Mesenchymal stem cell (in vitro differentiated cells and primary cell): Measurements from ENCODE around the gene ERFL.
"Not testable (repeated sequence)": the region's sequence is repeated elsewhere in the genome, so short reads cannot be mapped to it uniquely, and the experiment has no call there.

Experiments
- DNase-seq: peaks from one replicate; pipeline ENCODE4 v3.0.0-alpha.2; 2013
- H2AFZ ChIP-seq: one replicate; pipeline ENCODE4 v1.6.1; 2013; ENCODE audit warnings: low read depth, mild to moderate bottlenecking, control low read depth, inconsistent platforms, low read length, moderate library complexity
- H2AK5ac ChIP-seq: 2 replicates; pipeline ENCODE4 v1.6.1; 2013; ENCODE audit warnings: low read length, moderate library complexity, mild to moderate bottlenecking, inconsistent platforms; ENCODE audit not compliant: severe bottlenecking
- H2BK120ac ChIP-seq: one replicate; pipeline ENCODE4 v1.6.1; 2013; ENCODE audit warnings: low read depth, mild to moderate bottlenecking, inconsistent platforms, low read length, moderate library complexity
- H2BK12ac ChIP-seq, 2 experiments: one replicate each; pipeline ENCODE4 v1.6.1; 2013; ENCODE audit warnings: inconsistent platforms in 2 of 2, low read length in 2 of 2, mild to moderate bottlenecking in 2 of 2, moderate library complexity in 2 of 2, control low read depth in 1 of 2
- H2BK15ac ChIP-seq: one replicate; pipeline ENCODE4 v1.6.1; 2013; ENCODE audit warnings: mild to moderate bottlenecking, low read depth, inconsistent platforms; ENCODE audit not compliant: poor library complexity, severe bottlenecking
- H2BK5ac ChIP-seq: 2 replicates; pipeline ENCODE4 v1.6.1; 2013; ENCODE audit warnings: low read depth, mild to moderate bottlenecking, low read length, control low read depth, inconsistent platforms; ENCODE audit not compliant: poor library complexity, severe bottlenecking
- H3K14ac ChIP-seq, 2 experiments: one replicate each; pipeline ENCODE4 v1.6.1; 2013; ENCODE audit warnings: inconsistent platforms in 2 of 2, low read length in 2 of 2, control low read depth in 1 of 2, mild to moderate bottlenecking in 1 of 2, moderate library complexity in 1 of 2
- H3K18ac ChIP-seq, 2 experiments: one replicate each; pipeline ENCODE4 v1.6.1; 2013; ENCODE audit warnings: inconsistent platforms in 2 of 2, low read length in 2 of 2, control low read depth in 1 of 2, low read depth in 1 of 2, mild to moderate bottlenecking in 1 of 2
- H3K23ac ChIP-seq, 2 experiments: one replicate each; pipeline ENCODE4 v1.6.1; 2013; ENCODE audit warnings: inconsistent platforms in 2 of 2, low read length in 2 of 2, mild to moderate bottlenecking in 2 of 2, moderate library complexity in 2 of 2, control low read depth in 1 of 2
- H3K27ac ChIP-seq: 2 replicates; pipeline ENCODE4 v1.5.1; 2013; ENCODE audit warnings: mild to moderate bottlenecking, moderate library complexity, low read length, control low read depth, inconsistent platforms; ENCODE audit not compliant: poor library complexity, severe bottlenecking
- H3K27me3 ChIP-seq, 2 experiments: 2 replicates each; pipeline versions ENCODE4 v1.6.1 to v1.7.0; 2013; ENCODE audit warnings: low read length in 2 of 2, mild to moderate bottlenecking in 2 of 2, moderate library complexity in 2 of 2, control low read depth in 1 of 2, inconsistent platforms in 1 of 2; ENCODE audit not compliant: control insufficient read depth in 1 of 2, insufficient read depth in 1 of 2
- H3K36me3 ChIP-seq, 2 experiments: 2 replicates each; pipeline versions ENCODE4 v1.6.1 to v1.7.0; 2013; ENCODE audit warnings: low read length in 2 of 2, control low read depth in 1 of 2, inconsistent platforms in 1 of 2, low read depth in 1 of 2, mild to moderate bottlenecking in 1 of 2; ENCODE audit not compliant: insufficient read depth in 2 of 2, control insufficient read depth in 1 of 2
- H3K4ac ChIP-seq, 2 experiments: one replicate each; pipeline ENCODE4 v1.6.1; 2013; ENCODE audit warnings: inconsistent platforms in 2 of 2, low read length in 2 of 2, mild to moderate bottlenecking in 2 of 2, moderate library complexity in 2 of 2, control low read depth in 1 of 2, low read depth in 1 of 2
- H3K4me1 ChIP-seq: 2 replicates; pipeline ENCODE4 v1.6.1; 2013; ENCODE audit warnings: low read depth, low read length, control low read depth; ENCODE audit not compliant: control insufficient read depth, insufficient read depth
- H3K4me2 ChIP-seq: 2 replicates; pipeline ENCODE4 v1.6.1; 2013; ENCODE audit warnings: low read length, mild to moderate bottlenecking, inconsistent platforms; ENCODE audit not compliant: poor library complexity, severe bottlenecking
- H3K4me3 ChIP-seq, 2 experiments: 2 replicates each; pipeline versions ENCODE4 v1.5.1 to v1.7.0; 2013; ENCODE audit warnings: low read length in 2 of 2, mild to moderate bottlenecking in 2 of 2, control low read depth in 1 of 2, low read depth in 1 of 2; ENCODE audit not compliant: insufficient read depth in 1 of 2
- H3K79me1 ChIP-seq: replicated peaks from 2 replicates; pipeline ENCODE4 v1.6.1; 2013; ENCODE audit warnings: mild to moderate bottlenecking, control low read depth, low read length, inconsistent platforms; ENCODE audit not compliant: poor library complexity, severe bottlenecking
- H3K9ac ChIP-seq: 2 replicates; pipeline ENCODE4 v1.7.0; 2013; ENCODE audit warnings: mild to moderate bottlenecking, low read length, moderate library complexity
- H3K9me3 ChIP-seq: 2 replicates; pipeline ENCODE4 v1.7.0; 2013; ENCODE audit warnings: mild to moderate bottlenecking, low read length; ENCODE audit not compliant: control insufficient read depth
- H4K8ac ChIP-seq: one replicate; pipeline ENCODE4 v1.6.1; 2013; ENCODE audit warnings: inconsistent platforms, mild to moderate bottlenecking, low read length, moderate library complexity
- H4K91ac ChIP-seq: one replicate; pipeline ENCODE4 v1.6.1; 2013; ENCODE audit warnings: mild to moderate bottlenecking, low read length, inconsistent platforms
- WGBS: methylation state at CpG from one replicate; pipeline ENCODE4 v1.1.7; 2013; ENCODE audit warnings: mixed read lengths; 5-methylcytosine and 5-hydroxymethylcytosine counted together

ERFL gene

DNA sequence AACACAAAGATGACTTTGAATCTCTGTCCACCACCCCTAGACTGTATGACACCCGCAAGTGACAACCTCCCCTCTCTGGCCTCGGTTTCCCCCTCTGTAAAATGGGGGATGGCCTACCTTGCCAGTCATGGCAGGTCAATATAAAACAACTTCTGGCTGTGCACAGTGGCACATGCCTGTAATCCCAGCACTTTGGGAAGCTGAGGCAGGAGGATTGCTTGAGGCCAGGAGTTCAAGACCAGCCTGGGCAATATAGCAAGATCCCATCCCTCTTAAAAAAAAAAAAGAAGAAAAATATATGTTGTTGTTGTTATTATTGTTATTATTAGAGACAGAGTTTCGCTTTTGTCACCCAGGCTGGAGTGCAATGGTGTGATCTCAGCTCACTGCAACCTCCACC is 52.3 kb downstream of the ERFL start:
- not testable (repeated sequence) for H3K14ac ChIP-seq, H3K27ac ChIP-seq, H3K4me2 ChIP-seq, H2BK120ac ChIP-seq, H4K8ac ChIP-seq, DNase-seq, H3K23ac ChIP-seq, H3K9ac ChIP-seq, H2AK5ac ChIP-seq, H3K79me1 ChIP-seq, H4K91ac ChIP-seq, H2BK15ac ChIP-seq, H2BK5ac ChIP-seq, H3K9me3 ChIP-seq, H3K4ac ChIP-seq, H2AFZ ChIP-seq, H3K18ac ChIP-seq, H3K4me3 ChIP-seq, H2BK12ac ChIP-seq, H3K4me1 ChIP-seq
- 80% methylated on average over 3 of the region's 3 CpGs for WGBS
- Histone ChIP-seq H3K36me3 (peaks cover 21 to 23% of the 10 kb centered on the region in 2 experiments), H3K27me3 (peaks cover 15 to 23% of the 10 kb centered on the region in 2 experiments)

DNA sequence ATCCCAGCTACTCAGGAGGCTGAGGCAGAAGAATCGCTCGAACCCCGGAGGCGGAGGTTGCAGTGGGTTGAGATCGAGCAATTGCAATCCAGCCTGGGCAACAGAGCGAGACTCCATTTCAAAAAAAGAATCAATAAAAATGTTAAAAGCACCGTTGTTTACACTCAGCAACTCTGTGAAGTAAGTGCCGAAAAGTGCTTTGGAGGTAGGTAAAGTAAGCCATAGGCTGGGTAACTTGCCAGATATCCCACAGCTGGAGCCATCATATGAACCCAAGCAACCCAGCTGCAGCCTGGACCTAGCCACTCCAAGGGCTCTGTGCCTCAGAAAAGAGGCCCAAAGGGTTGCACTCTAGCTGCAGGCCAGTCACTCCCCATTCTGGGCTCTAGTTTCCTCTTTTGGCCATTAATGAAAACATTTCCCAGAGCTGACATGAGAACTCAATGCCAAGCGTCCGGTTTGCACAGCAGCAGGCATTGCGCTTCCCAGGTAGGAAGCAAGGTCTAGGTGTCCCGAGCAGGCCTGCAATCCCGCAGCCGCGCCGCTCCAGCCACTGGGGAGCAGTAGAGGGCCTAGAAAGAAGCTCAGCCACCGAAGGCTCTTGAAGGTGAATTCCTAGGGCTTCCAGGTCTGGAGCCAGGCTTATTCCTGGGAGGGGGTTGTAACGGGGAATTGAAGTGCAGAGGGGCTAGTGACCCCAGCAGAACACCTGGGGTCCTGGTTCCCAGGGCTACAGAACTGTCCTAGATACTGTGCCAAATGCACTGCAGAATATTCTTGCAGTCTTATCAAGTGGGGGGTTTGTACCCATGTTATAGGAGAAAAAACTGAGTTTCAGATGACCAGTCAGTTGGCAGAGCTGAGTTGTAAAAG is 55.2 kb downstream of the ERFL start:
- no peak overlapping the region for H3K14ac ChIP-seq
- H3K9ac ChIP-seq = no peak overlapping the region
- H4K91ac ChIP-seq = no peak overlapping the region
- DNase-seq = peak; percentile 70
- peak overlapping the region; percentile 29 for H3K27ac ChIP-seq
- H3K4me1 ChIP-seq = peaks cover 13% of the 10 kb centered on the region
- no peak overlapping the region for H2BK5ac ChIP-seq
- no peak overlapping the region for H3K4me3 ChIP-seq
- no peak overlapping the region for H3K23ac ChIP-seq
- H3K36me3 ChIP-seq = peaks cover 49 to 52% of the 10 kb centered on the region in 2 experiments
- H2BK15ac ChIP-seq = no peak overlapping the region
- no peak overlapping the region for H3K4ac ChIP-seq
- H2BK12ac ChIP-seq = no peak overlapping the region
- no peak overlapping the region for H4K8ac ChIP-seq
- H3K18ac ChIP-seq = no peak overlapping the region
- peaks cover 6% of the 10 kb centered on the region for H3K79me1 ChIP-seq
- 53% methylated on average over 18 of the region's 18 CpGs for WGBS
- H3K9me3 ChIP-seq = no peaks in the 10 kb centered on the region
- no peak overlapping the region for H3K4me2 ChIP-seq
- H2BK120ac ChIP-seq = no peak overlapping the region
- no peak overlapping the region for H2AFZ ChIP-seq
- no peak overlapping the region for H2AK5ac ChIP-seq
- peaks cover 8 to 9% of the 10 kb centered on the region in 2 experiments for H3K27me3 ChIP-seq

DNA sequence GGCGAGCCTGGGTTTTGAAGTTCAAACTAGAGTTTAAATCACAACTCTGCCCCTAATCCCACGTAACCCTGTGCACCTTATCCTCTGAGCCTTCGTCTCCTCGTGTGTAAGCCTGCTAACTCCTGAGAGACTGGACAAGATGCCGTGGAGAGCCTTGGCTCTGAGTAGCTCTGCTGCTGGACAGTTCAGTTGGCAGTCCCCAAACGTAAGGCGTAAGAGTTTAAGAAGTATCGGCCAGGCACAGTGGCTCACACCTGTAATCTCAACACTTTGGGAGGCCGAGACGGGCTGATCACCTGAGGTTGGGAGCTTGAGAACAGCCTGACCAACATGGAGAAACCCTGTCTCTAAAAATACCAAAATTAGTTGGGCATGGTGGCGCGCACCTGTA is 55.9 kb downstream of the ERFL start:
- H2AFZ ChIP-seq = no peak overlapping the region
- H3K79me1 ChIP-seq = peaks cover 6% of the 10 kb centered on the region
- H2BK5ac ChIP-seq = no peak overlapping the region
- H4K91ac ChIP-seq = no peak overlapping the region
- no peak overlapping the region for H2BK12ac ChIP-seq
- no peak overlapping the region for H2BK15ac ChIP-seq
- H2BK120ac ChIP-seq = no peak overlapping the region
- no peak overlapping the region for H3K23ac ChIP-seq
- peaks cover 56 to 59% of the 10 kb centered on the region in 2 experiments for H3K36me3 ChIP-seq
- no peak overlapping the region for H3K4me3 ChIP-seq
- H3K4ac ChIP-seq = no peak overlapping the region
- no peak overlapping the region for H4K8ac ChIP-seq
- 92% methylated on average over 12 of the region's 12 CpGs for WGBS
- H3K27me3 ChIP-seq = peaks cover 2% of the 10 kb centered on the region in 2 experiments
- DNase-seq = no peak
- no peak overlapping the region for H2AK5ac ChIP-seq
- no peak overlapping the region for H3K18ac ChIP-seq
- no peaks in the 10 kb centered on the region for H3K9me3 ChIP-seq
- H3K27ac ChIP-seq = no peak overlapping the region
- no peak overlapping the region for H3K4me2 ChIP-seq
- H3K4me1 ChIP-seq = peaks cover 15% of the 10 kb centered on the region
- no peak overlapping the region for H3K14ac ChIP-seq
- peak overlapping the region; percentile 29 for H3K9ac ChIP-seq

DNA sequence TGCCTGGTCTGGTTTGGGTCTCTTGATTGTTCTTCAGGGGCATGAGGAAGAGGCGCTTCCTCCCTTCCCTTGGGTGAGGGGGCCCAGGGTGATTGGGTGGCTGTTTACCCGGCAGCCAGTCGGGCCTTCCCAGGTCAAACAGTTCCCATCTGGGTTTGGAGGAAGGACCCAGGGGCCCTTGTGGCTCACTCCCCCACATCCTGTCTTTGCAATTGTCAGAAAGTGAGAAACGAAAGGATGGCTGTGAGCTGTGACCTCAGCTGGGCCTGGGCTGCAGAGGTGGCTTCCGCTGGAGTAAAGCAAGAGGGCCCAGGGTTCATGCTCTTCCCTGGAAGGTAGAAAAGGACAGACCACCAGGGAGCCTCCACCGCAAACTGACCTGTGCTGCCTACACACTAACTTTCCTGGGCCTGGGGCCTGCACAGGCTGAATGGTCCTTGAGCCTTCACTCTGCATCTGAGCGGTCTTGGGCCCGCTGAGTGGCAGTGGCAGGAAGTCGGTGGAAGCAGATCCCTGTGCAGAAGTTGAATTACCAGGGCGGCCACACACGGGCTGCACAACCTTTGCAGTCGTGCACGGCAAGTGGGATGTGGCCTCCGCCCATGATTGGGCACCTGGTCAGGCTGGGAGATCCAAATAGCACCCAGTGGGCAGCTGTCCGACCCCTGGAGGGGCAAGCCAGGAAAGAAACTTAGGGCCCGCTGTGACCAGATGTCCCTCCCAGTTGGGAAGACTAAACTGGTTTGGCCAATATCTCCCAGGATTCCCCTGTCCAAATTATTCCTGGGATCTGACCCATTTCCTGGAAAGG is 56.5 kb downstream of the ERFL start:
- H3K4me3 ChIP-seq = no peak overlapping the region
- no peak overlapping the region for H3K18ac ChIP-seq
- peak overlapping the region in 1 of 2 experiments; percentile 7 for H2BK12ac ChIP-seq
- 86% methylated on average over 15 of the region's 16 CpGs for WGBS
- H3K4me1 ChIP-seq = peaks cover 18% of the 10 kb centered on the region
- H2AK5ac ChIP-seq = no peak overlapping the region
- H4K8ac ChIP-seq = peak overlapping the region; percentile 47
- no peak overlapping the region for H3K14ac ChIP-seq
- no peaks in the 10 kb centered on the region for H3K9me3 ChIP-seq
- H2BK120ac ChIP-seq = no peak overlapping the region
- H2BK5ac ChIP-seq = no peak overlapping the region
- no peaks in the 10 kb centered on the region for H3K27me3 ChIP-seq
- no peak overlapping the region for H4K91ac ChIP-seq
- H3K4ac ChIP-seq = peak overlapping the region in 1 of 2 experiments; percentile 46
- H3K9ac ChIP-seq = peak overlapping the region; percentile 29
- peaks cover 6% of the 10 kb centered on the region for H3K79me1 ChIP-seq
- H3K27ac ChIP-seq = peak overlapping the region; percentile 2
- no peak overlapping the region for H3K23ac ChIP-seq
- peak; percentile 7 for DNase-seq
- peaks cover 62 to 65% of the 10 kb centered on the region in 2 experiments for H3K36me3 ChIP-seq
- no peak overlapping the region for H3K4me2 ChIP-seq
- H2BK15ac ChIP-seq = no peak overlapping the region
- H2AFZ ChIP-seq = no peak overlapping the region
